GM18526 (cell line): ENCODE results near the gene SMAD2.

Experiments
- POLR2A ChIP-seq: IDR thresholded peaks from 3 replicates; pipeline ENCODE4 v1.6.1; 2011; ENCODE audit not compliant: insufficient read length; ENCODE audit errors: extremely low read depth

The SMAD2 gene

DNA sequence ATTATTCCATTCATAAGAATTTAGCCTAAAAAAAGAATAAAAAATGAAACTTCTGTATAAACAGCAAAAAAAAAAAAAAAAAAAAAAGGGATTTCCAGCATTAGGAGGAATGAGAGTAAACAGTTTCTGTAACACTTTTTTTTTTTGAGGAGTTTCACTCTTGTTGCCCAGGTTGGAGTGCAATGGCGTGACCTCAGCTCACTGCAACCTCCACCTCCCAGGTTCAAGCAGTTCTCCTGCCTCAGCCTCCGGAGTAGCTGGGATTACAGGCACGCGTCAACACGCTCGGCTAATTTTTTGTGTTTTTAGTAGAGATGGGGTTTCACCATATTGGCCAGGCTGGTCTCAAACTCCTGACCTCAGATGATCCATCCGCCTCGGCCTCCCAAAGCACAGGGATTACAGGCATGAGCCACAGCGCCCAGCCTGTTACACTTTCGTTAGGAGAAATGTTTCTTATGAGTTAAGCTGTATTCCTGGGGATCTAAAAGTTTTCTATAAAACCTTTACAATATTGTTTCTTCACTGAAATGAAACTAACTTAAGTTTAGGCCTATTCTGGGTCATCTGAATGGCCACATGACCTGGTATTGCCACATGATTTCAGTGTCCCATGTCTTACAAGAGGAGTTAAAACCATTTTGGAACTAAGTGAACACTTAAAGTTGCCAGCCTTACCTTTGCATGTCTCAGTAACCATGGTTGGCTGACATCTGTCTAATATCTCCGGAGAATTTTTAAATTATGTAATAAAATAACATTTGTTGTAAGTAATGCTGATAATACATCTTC is 17.5 kb downstream of the SMAD2 start:
- no peak for TF ChIP-seq POLR2A

- TF ChIP-seq POLR2A: no peak
Observed at GRCh38 chr18:47912343-47912742, 18.1 kb downstream of the SMAD2 start.

DNA sequence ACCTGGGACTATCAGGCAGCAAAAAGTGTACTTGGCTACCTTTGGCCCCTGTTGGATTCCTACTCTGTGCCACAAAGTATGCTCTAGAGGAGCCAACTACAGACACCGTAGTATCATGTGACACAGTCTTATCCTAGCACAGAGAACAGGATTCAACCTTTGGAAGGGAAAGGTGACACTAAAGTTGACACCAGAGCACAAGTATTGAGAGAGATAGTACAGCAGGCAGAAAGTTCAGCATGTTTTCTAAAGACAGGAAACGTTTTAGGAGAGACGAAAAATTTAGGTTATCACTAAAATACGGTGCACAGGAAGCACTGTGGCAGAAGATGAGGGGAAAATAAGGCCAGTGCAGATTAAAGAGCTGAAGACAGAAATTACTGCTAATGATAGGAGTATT is 18.6 kb downstream of the SMAD2 start:
- no peak for TF ChIP-seq POLR2A

- no peak for TF ChIP-seq POLR2A
Observed at GRCh38 chr18:47909484-47909883, 21.0 kb downstream of the SMAD2 start.

GRCh38 chr18:47908592-47908991 is 21.9 kb downstream of the SMAD2 start:
- no peak for TF ChIP-seq POLR2A

DNA sequence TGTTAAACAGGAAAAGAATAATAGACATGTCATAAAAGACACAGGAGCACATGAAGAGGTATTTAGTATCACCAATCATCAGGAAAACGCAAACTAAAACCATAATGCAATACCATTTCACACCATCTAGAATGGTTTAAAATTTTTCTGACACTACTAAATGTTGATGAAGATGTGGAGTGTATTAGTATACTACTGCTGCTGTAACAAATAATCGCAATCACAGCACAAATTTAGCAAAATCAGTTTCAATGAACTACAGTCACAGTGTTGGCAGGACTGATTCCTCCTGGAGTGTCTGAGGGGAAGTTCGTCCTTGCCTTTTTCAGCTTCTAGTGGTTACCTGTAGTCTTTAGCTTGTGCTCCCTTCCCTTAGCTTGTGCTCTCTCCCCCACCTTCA is 24.1 kb downstream of the SMAD2 start:
- TF ChIP-seq POLR2A: no peak

GRCh38 chr18:47903809-47904208 is 26.6 kb downstream of the SMAD2 start:
- no peak for TF ChIP-seq POLR2A

DNA sequence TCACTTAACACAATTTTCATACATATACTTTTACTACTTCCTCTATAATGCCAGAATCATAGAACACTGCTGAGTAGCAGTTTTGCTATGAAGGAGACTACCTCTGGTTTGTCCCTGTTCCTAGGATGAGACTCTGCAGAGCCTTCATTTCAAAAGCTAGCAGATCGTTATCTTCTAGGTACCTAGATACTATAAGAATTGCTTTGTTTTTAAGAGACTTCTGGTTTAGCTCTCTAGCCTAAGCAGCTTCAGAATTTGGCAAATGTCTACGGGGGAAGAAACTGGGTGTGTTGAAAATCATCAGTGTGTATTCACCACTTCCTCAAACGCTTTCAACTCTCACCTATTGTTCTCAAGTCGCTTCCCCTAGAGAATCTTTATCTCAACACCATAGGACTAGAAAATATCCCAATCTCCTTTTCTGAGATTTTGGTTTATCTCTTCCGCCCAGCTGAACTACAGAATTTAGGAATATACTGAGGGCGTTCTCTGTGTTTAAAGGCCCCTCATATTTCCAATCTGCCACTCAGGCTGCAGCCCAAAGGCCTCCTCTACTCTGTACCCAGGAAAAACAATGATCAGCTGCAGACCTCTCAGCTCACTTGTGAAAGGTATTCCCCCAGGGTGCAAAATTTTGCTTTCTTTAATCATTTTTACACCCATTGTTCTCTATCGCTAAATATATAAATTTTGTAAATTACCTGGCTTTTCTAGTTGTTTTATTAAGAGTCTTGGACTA is 28.7 kb downstream of the SMAD2 start:
- no peak for TF ChIP-seq POLR2A

- no peak for TF ChIP-seq POLR2A
Observed at GRCh38 chr18:47899107-47899840, 31.2 kb downstream of the SMAD2 start.

DNA sequence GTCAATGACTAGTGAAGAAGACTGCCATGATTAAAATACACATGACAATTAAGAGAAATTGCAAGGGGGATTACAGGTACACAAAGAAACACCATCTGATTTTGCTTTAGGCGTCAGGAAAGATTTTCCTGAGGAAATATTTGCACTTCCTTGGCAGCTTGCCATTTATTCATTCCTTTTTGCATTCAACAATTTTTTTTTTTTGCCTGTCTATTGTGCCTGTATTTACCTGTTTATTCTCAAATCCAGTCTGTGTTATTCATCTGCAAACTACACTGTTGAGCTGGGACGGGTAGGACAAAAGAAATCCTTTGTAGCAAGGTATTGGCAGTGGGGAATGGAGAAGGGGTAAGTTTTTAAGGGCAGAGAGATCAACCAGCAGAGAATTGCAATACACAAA is 31.8 kb downstream of the SMAD2 start:
- TF ChIP-seq POLR2A: no peak

- no peak for TF ChIP-seq POLR2A
Observed at GRCh38 chr18:47898055-47898454, 32.4 kb downstream of the SMAD2 start.

- TF ChIP-seq POLR2A: no peak
Observed at GRCh38 chr18:47895565-47896250, 34.8 kb downstream of the SMAD2 start.

DNA sequence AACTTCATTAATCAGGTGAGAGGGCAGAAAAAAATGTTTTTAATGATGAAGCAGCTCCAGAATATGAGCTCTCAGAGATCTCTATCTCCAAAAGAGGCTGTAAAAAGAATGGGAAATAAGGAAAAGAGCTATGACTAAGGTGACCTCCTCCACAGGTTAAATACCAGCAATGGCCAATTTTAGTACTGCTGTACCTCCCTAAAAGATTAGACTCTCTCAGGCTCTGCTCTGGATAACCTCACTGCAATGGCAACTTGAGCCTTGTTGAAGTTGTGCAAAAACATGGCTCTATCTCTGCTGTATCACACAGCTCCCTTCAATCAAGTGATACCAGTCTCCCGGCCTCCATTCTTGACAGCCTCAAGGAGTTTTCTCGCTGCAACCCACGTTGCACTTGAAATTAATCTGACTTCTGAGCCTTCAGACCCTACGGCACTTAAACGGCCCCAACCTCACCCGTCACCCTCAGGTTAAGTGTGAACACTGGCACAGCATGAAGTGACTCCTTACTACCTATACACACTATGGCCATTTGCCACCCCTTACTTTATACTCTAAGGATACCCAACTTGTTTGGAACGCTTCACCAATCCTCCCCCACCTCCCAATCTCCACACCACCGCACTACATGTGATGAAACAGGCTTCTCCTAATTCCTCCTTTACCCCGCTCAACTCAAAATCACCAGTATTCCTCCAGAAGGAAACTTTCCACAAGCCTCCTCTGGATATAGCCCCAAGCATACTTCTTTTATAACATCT is 36.3 kb downstream of the SMAD2 start:
- no peak for TF ChIP-seq POLR2A

DNA sequence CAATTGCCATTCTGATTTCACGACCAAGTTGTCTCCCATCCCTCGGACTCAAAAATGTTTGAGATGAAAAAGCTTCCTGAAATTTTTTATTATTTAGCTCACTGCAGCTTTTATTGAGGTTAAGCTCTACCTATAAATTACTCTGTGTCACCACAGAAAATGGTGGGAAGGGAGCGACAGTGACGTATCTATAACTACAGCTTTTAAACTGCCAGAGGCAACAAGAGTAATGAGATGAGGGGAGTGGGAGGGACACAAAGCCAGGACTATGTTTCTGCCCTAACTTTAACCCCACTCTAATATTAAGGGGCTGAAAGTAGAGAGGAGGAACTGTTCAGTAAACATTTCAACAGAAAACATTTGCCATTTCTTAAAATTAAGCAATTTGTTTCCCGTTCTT is 37.4 kb downstream of the SMAD2 start:
- no peak for TF ChIP-seq POLR2A

DNA sequence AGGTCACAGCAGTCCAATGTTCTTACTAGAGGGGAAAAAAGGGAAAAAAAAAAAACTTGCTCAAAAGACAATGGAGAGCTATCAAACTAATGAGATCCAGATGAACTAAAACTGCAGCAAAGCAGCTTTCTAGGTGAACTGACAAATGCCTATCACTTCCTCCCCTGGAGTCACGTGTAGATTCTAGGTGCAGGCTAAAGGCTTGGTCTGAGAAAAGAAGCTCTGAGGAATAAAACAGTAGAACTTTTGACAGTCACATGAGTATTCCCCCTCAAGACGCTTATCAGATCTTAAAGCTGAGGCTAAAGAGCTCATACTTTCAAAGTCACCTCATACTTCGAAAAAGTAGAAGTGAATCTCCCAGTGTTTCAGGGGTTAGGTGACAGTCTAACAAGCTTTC is 42.3 kb downstream of the SMAD2 start:
- TF ChIP-seq POLR2A: no peak
